Stimulated activated CD4-positive, alpha-beta T cell treated with anti-CD3 and anti-CD28 coated beads, Interleukin-15, amount 100 ng/mL, for 48 hours (primary cell): ENCODE data around the gene KCNE2.

ENCODE experiments used
- DNase-seq, 2 donors: peaks; one replicate each; pipeline ENCODE4 v3.0.0-alpha.2; 2020; ENCODE audit warnings: low read depth in 2 of 2

The KCNE2 gene

GRCh38 chr21:34363733-34364132 lies at the start of gene KCNE2:
KCNE2 (plus strand) TSS chr21:34364006; CDS start chr21:34370479, 6,473 bp downstream.
- no peak for DNase-seq

GRCh38 chr21:34319585-34319984 lies 44.2 kb upstream of the KCNE2 start:
- DNase-seq, result no peak

- DNase-seq, result no peak
Measured at GRCh38 chr21:34320011-34320410, 43.8 kb upstream of the KCNE2 start.

- DNase-seq, result no peak
Measured at GRCh38 chr21:34330055-34330454, 33.8 kb upstream of the KCNE2 start.

GRCh38 chr21:34331726-34332125 lies 32.1 kb upstream of the KCNE2 start:
- no peak for DNase-seq

- DNase-seq, result no peak
Measured at GRCh38 chr21:34332347-34332746, 31.5 kb upstream of the KCNE2 start.

- no peak for DNase-seq
Measured at GRCh38 chr21:34333121-34333739, 30.6 kb upstream of the KCNE2 start.

- DNase-seq, result no peak
Measured at GRCh38 chr21:34335316-34335715, 28.5 kb upstream of the KCNE2 start.

GRCh38 chr21:34336245-34336644 lies 27.6 kb upstream of the KCNE2 start:
- no peak for DNase-seq

- DNase-seq, result no peak
Measured at GRCh38 chr21:34336756-34337391, 26.9 kb upstream of the KCNE2 start.

- no peak for DNase-seq
Measured at GRCh38 chr21:34337741-34338140, 26.1 kb upstream of the KCNE2 start.

- DNase-seq, result no peak
Measured at GRCh38 chr21:34338226-34338625, 25.6 kb upstream of the KCNE2 start.

- no peak for DNase-seq
Measured at GRCh38 chr21:34340061-34340460, 23.7 kb upstream of the KCNE2 start.

GRCh38 chr21:34342476-34342875 lies 21.3 kb upstream of the KCNE2 start:
- no peak for DNase-seq

GRCh38 chr21:34343347-34343746 lies 20.5 kb upstream of the KCNE2 start:
- no peak for DNase-seq

GRCh38 chr21:34343838-34344381 lies 19.9 kb upstream of the KCNE2 start:
- DNase-seq, result no peak

- no peak for DNase-seq
Measured at GRCh38 chr21:34344584-34344983, 19.2 kb upstream of the KCNE2 start.

GRCh38 chr21:34345091-34345871 lies 18.5 kb upstream of the KCNE2 start:
- DNase-seq, result no peak

GRCh38 chr21:34345892-34346291 lies 17.9 kb upstream of the KCNE2 start:
- DNase-seq, result no peak

GRCh38 chr21:34348890-34349519 lies 14.8 kb upstream of the KCNE2 start:
- DNase-seq, result no peak

GRCh38 chr21:34351786-34352241 lies 12.0 kb upstream of the KCNE2 start:
- DNase-seq, result peak in 1 of 2 donors; percentile 13

GRCh38 chr21:34352556-34352955 lies 11.2 kb upstream of the KCNE2 start:
- no peak for DNase-seq
